GM12892 (cell line): ENCODE measurements around the gene CFAP91.
A peak's percentile ranks its signal among the peaks of the same experiment; 100 is the strongest.
"Not testable (repeated sequence)": the region's sequence is repeated elsewhere in the genome, so short reads cannot be mapped to it uniquely, and the experiment has no call there.

ENCODE experiments used
- DNase-seq: peaks from one replicate; pipeline ENCODE4 v3.0.0; 2011; ENCODE audit not compliant: insufficient read length
- FAIRE-seq: peaks from 2 replicates; lab custom pipeline; 2011; peaks lifted over from hg19 to GRCh38; lab: Jason Lieb, UNC
- POLR2A ChIP-seq: IDR thresholded peaks from 2 replicates; pipeline ENCODE4 v1.6.1; 2011; ENCODE audit warnings: low read depth, low read length, control low read depth
- POLR2AphosphoS5 ChIP-seq: IDR thresholded peaks from 2 replicates; pipeline ENCODE4 v1.6.1; 2011; ENCODE audit warnings: low read depth, low read length, control low read depth
- TAF1 ChIP-seq: IDR thresholded peaks from 2 replicates; pipeline ENCODE4 v1.6.1; 2011; ENCODE audit warnings: low read depth, mild to moderate bottlenecking, control low read depth, low read length, borderline replicate concordance

CFAP91 gene

DNA sequence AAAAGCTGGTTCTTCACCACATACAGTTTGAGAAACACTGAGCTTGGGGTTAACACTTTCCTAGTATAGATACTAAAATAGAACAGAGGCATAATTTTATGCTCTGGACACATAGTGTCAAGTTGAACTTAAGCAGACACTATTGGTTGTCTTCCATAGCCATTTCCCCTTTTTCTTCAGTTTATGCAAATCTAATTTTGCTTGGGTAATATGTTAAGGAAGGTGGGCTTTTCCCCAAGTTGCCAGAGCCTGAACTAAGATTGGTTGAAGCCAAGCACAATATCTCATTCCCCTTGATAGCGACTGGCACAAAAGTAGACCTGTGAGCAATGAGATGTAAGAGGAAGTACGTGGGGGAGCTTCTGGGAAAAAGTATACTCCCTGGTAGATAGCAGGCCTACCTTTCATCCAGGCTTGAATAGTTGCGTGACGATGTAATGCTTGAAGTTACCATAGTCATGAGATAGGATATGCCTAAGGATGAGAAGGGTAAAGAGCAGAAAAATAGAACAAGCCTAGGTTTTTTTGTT, 37.9 kb upstream of the CFAP91 start:
- FAIRE-seq (peak; percentile 74), DNase-seq (no peak)
- TF ChIP-seq TAF1 (no peak), POLR2AphosphoS5 (no peak), POLR2A (no peak)

DNA sequence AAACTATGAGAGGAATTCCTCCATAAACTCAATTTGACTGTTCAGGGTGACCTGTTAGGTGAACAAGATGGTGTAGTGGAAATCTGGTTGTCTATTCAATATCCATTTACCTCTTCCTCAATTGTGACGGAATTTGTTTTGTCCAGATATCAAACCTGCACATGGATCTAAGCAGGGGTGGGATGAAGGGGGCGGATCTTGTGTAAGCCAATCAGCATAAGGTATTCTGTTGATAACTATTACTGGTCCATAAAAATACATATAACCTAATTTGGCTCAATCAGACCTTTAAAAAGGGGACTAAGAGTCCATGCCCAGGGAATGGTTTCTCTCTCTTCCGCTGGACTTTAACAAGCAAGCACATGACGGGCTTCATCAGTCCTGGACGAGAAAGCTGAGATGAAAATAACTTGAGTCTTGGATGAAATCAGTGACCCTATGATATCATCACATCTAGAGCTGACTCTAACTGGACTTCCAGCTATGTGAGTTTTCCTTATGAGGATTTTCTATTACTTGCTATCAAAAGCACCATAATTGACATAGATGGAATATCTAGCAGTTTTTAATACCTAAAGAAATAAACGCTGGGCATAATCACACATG, 36.8 kb upstream of the CFAP91 start:
- no peak for TF ChIP-seq TAF1
- no peak for TF ChIP-seq POLR2AphosphoS5
- TF ChIP-seq POLR2A: no peak
- DNase-seq (no peak), FAIRE-seq (no peak)

DNA sequence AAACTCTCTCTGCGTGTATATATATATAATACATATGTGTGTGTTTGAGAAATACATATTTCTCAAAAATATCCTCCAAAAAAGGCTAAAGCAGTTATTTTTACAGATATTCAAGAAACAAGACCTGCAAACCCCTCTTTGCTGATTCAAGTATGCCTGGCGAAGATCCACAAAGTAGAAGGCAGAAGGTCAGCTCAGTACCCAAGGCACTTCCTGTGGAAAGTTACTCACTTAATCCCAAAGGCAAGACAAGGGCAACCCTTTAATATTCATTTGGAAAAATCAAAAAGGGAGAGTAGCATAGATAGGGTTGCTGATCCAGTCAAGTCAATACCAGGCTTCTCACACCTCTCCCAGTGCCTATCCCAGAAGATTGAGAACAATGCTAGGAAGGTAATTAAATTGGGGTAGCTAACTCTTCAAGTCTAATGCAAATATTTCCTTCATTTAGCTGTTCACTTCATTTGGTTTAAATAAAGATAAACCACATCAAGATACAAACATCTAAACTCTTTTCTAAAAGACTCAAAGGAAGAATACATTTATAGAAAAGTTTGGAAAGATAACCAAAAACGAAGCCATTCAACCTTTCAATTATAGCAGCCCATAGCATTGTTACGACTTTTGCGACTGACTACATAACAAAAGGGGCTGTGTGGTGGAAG, 32.8 kb upstream of the CFAP91 start:
- DNase-seq (no peak), FAIRE-seq (no peak)
- no peak for TF ChIP-seq POLR2A
- no peak for TF ChIP-seq POLR2AphosphoS5
- no peak for TF ChIP-seq TAF1

DNA sequence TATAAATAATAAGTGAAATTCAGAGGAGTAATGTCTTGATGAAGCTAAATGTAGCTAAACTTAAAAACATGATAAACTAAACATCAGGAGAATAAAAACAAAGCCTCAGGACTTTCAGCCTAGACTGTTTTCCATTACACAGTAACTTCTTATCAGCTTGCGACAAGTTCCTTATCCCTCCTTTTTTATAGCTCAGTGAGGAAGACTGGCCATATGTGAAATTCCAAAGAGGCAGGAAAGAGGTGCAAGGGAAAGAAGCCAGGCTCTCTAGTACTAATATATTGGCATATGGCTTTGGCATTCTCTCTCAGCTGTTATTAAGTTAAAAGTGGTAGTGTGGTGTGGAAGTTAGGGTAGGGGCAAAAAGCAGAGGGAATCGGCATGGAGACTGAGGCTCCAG, 30.0 kb upstream of the CFAP91 start:
- TF ChIP-seq POLR2AphosphoS5 (no peak), TAF1 (no peak), POLR2A (no peak)
- FAIRE-seq (no peak), DNase-seq (no peak)

DNA sequence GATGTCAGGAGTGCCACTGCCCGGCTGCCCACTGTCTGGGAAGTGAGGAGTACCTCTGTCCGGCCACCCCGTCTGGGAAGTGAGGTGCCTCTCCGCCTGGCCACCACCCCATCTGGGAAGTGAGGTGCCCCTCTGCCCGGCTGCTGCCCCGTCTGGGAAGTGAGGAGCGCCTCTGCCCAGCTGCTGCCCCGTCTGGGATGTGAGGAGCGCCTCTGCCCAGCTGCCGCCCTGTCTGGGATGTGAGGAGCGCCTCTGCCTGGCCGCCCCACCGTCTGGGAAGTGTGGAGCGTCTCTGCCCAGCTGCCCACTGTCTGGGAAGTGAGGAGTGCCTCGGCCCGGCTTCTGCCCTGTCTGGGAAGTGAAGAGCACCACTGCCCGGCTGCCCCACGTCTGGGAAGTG, 28.9 kb upstream of the CFAP91 start:
- TF ChIP-seq TAF1 (no peak), POLR2A (no peak), POLR2AphosphoS5 (no peak)
- FAIRE-seq (no peak), DNase-seq (no peak)

DNA sequence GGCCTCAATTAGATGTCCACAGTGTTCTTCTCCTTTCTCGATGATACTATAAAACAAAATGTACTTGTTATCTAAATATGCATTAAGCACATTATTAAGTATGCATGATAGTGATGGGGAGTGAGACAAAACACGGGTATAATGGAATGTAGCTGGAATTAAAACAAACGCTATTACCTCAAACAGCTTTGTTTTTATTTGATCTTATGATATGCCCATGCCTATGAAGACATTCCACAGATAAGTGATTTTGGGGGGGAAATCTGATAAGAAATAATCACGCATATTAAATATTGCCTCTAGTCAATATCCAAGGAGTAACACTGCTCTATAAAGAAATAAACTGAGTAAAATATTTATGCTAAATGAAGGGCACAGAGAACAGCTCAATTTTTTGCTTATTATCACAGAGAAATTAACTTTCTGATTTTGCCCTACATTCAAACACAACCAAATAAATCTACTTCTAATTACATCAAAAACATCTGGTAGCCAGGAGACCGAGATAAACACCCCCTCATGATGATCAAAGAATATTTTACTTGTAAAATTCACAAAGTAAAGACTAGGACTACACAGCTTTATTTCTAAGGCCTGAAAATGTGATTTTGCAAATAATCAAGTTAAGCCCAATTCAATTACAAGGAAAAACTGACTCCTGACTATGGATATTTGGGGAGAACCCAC, 27.5 kb upstream of the CFAP91 start:
- no peak for DNase-seq
- peak; percentile 46 for FAIRE-seq
- TF ChIP-seq POLR2AphosphoS5: no peak
- TF ChIP-seq TAF1: no peak

DNA sequence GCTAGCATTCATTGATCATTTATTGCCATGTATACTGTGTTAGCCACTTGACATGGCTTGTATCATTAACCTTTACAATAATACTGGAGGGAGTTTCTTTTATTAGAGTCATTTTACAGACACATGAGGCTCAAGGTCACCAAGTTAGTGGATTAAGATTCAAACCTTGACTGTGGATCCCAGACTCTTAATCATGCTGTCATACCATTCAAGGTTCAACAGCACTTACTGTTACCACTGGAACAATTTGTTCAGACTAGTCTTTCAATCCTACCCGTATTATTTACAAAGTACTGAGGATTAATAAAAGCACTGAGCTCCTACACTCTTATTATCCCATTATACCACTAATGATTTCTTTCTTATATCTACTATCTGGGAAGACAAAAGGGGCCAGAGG, 26.8 kb upstream of the CFAP91 start:
- TF ChIP-seq POLR2A (no peak), POLR2AphosphoS5 (no peak), TAF1 (no peak)
- DNase-seq (no peak), FAIRE-seq (peak; percentile 83)

DNA sequence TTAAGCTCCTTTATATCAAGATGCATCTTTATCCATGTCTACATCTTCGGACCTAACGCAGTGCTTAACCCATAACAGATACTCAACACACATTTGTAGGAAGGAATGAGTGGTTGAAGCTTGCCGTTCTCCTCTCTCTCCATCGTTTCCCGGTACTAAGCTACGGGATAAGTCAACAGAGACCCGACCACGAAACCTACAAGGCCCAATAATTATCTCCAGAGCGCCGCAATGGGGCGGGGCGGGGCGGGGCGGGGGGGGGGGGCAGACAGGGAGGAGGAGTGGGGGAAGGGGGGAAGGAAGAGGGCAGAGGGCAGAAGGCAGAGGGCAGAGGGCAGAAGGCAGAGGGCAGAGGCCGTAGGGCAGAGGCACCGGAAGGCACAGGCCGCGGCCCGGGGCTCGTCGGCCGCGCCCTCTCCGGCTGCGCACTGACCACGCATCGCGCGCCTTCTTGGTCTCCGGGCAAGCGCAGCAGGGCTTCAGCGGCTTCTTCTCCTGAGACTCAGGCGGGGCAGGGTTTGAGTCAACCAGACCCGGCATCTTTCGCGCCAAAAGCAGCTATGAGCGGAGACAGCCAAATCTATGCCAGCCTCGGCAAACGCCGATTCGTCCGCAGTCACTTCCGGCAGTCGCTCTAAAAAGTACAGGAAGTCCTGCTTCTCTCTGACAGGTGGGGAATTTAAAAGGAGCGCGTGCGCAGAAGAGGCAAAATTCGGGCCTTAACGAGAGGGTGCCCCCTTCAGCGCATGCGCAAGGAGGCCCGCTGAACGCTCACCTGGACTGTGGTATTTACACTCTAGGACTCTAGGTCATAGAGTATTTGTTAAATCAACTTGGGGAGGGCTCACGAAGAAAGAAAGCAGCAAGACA, 25.8 kb upstream of the CFAP91 start, which contains the start of gene COX17:
Gene COX17, minus strand, starts transcription at position 636 of the 870 bp plus-strand sequence. Its CDS starts 96 bp downstream, at position 540.
- FAIRE-seq (peak; percentile 98), DNase-seq (peak; percentile 76)
- TF ChIP-seq TAF1 (peak; percentile 65), POLR2A (peak; percentile 85; the same call in 1 of the 2 replicates), POLR2AphosphoS5 (peak; percentile 79)

DNA sequence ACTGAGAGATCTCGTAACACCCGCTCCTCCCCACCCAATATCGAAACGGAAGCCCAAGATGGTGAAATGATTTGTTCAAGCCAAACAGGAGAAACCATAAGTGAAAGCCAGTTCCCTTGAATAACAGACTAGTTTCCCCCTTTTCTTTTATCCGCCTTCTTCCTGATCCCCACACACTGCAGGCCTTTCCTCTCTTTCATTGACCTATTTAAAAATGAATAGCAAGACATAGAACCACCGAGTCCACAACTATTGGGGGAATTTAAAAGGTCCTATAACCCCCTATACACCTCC, 25.2 kb upstream of the CFAP91 start:
- no peak for TF ChIP-seq POLR2AphosphoS5
- no peak; the same call in 1 of the 2 replicates for TF ChIP-seq TAF1
- no peak for TF ChIP-seq POLR2A
- no peak for DNase-seq
- no peak for FAIRE-seq

DNA sequence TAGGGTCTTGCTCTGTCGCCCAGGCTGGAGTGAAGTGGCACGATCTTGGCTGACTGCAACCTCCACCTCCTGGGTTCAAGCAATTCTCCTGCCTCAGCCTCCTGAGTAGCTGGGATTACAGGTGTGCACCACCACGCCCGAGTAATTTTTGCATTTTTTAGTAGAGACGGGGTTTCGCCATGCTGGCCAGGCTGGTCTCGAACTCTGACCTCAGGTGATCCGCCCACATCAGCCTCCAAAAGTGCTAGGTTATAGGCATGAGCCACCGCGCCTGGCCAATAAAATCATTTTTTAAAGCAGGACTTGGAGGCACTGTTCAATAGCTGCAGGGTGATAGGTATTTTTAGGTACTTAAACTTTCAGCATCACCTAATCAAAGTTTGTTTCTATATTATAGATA, 24.6 kb upstream of the CFAP91 start:
- FAIRE-seq, DNase-seq: not testable (repeated sequence)

DNA sequence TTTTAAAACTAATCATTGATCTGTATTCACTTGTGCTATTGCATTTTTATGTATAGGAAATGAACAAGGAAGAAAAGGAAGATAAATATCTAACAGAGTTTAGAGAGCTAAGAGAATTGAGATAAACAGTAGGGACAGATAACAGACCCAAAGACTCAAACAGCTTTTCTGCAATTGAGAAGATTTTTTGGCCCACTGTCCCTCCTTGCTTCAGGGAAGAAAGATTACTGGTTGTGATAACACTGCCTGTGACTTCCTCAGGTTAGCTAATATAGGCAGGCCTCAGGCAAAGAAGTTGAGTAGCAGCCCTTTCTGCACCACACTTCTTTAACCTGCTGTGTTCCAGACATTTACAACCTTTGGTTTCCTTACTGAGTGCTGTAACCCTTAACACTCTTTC, 22.9 kb upstream of the CFAP91 start:
- TF ChIP-seq POLR2A (no peak), TAF1 (no peak), POLR2AphosphoS5 (no peak)
- FAIRE-seq (no peak), DNase-seq (no peak)
